Neutrophil (primary cell): Measurements from ENCODE around the gene HLA-B.
"Not testable (repeated sequence)": the region's sequence is repeated elsewhere in the genome, so short reads cannot be mapped to it uniquely, and the experiment has no call there.

Source experiments
- H3K27ac ChIP-seq: fragments of 200-600 bp; sonication (generic); 2 replicates; pipeline ENCODE4 v1.5.1; 2016; ENCODE audit warnings: mild to moderate bottlenecking, moderate library complexity
- H3K27me3 ChIP-seq: fragments of 200-600 bp; sonication (generic); 2 replicates; pipeline ENCODE4 v1.6.0; 2016; ENCODE audit warnings: mild to moderate bottlenecking
- H3K36me3 ChIP-seq: fragments of 200-600 bp; sonication (generic); 2 replicates; pipeline ENCODE4 v1.5.1; 2017
- H3K4me1 ChIP-seq, 2 experiments: fragments of 200-600 bp in 1 of 2; sonication (generic) in 1 of 2; 1 replicate in 1 of 2; 2 replicates in 1 of 2; pipeline versions ENCODE4 v1.5.1 to v1.6.1; 2013 to 2016; ENCODE audit warnings: low read depth in 1 of 2, low read length in 1 of 2, mild to moderate bottlenecking in 1 of 2, moderate library complexity in 1 of 2; ENCODE audit not compliant: control insufficient read depth in 1 of 2, insufficient read depth in 1 of 2
- H3K4me3 ChIP-seq, 2 experiments: fragments of 200-600 bp in 1 of 2; sonication (generic) in 1 of 2; 1 replicate in 1 of 2; 2 replicates in 1 of 2; pipeline ENCODE4 v1.5.1; 2013 to 2016; ENCODE audit warnings: low read depth in 1 of 2, low read length in 1 of 2, mild to moderate bottlenecking in 1 of 2, moderate library complexity in 1 of 2
- H3K9me3 ChIP-seq: fragments of 200-600 bp; sonication (generic); 2 replicates; pipeline ENCODE4 v1.5.1; 2016
- CTCF ChIP-seq: fragments of 200-600 bp; sonication (generic); IDR thresholded peaks from 2 replicates; pipeline ENCODE4 v1.5.1; 2016; ENCODE audit warnings: antibody characterized with exemption

Gene HLA-B

GRCh38 chr6:31378721-31379103, 21.7 kb upstream of the HLA-B start:
- Histone ChIP-seq H3K36me3 (no peaks in the 10 kb centered on the region), H3K27ac (no peak overlapping the region), H3K9me3 (no peaks in the 10 kb centered on the region), H3K27me3 (peaks cover 71% of the 10 kb centered on the region), H3K4me1 (no peaks in the 10 kb centered on the region), H3K4me3 (no peak overlapping the region)
- TF ChIP-seq CTCF = no peak

- TF ChIP-seq CTCF = no peak
- Histone ChIP-seq H3K4me1 (no peaks in the 10 kb centered on the region), H3K27me3 (peaks cover 74% of the 10 kb centered on the region), H3K4me3 (no peak overlapping the region), H3K36me3 (no peaks in the 10 kb centered on the region), H3K9me3 (no peaks in the 10 kb centered on the region), H3K27ac (no peak overlapping the region)
Measured at GRCh38 chr6:31378062-31378720, 21.2 kb upstream of the HLA-B start.

GRCh38 chr6:31377029-31377428, 20.1 kb upstream of the HLA-B start:
- Histone ChIP-seq H3K36me3 (no peaks in the 10 kb centered on the region), H3K27ac (no peak overlapping the region), H3K27me3 (peaks cover 81% of the 10 kb centered on the region), H3K9me3 (no peaks in the 10 kb centered on the region), H3K4me1 (no peaks in the 10 kb centered on the region), H3K4me3 (no peak overlapping the region)
- TF ChIP-seq CTCF = no peak

GRCh38 chr6:31375699-31376098, 18.7 kb upstream of the HLA-B start:
- no peaks in the 10 kb centered on the region for H3K9me3 ChIP-seq
- no peak for TF ChIP-seq CTCF
- no peak overlapping the region for H3K27ac ChIP-seq
- no peaks in the 10 kb centered on the region for H3K4me1 ChIP-seq
- peaks cover 79% of the 10 kb centered on the region for H3K27me3 ChIP-seq
- no peaks in the 10 kb centered on the region for H3K36me3 ChIP-seq
- no peak overlapping the region for H3K4me3 ChIP-seq

GRCh38 chr6:31374118-31374517, 17.1 kb upstream of the HLA-B start:
- H3K4me3 ChIP-seq, H3K27ac ChIP-seq, H3K4me1 ChIP-seq, H3K9me3 ChIP-seq, H3K36me3 ChIP-seq: not testable (repeated sequence)
- peak; percentile 54 for TF ChIP-seq CTCF
- peaks cover 83% of the 10 kb centered on the region for H3K27me3 ChIP-seq
